Activated CD8-positive, alpha-beta T cell treated with anti-CD3 and anti-CD28 coated beads, Interleukin-2, amount 10 ng/mL, durations not matched to agents 7 days and 5 days (primary cell): Measurements from ENCODE around the gene LRMDA. TPM values are rescaled to one million over a fixed set of nuclear protein-coding genes. Genes with fewer than 3 reads are reported as not detected.

ENCODE experiments used
- ATAC-seq: fragments of 150-1000 bp; cut with Tn5 transposase; one replicate; pipeline ENCODE4 v1.10.0; 2021; ENCODE audit warnings: moderate library complexity
- CTCF ChIA-PET: fragments of 350-600 bp; sonication (Branson Sonifier 250); formaldehyde crosslinking; loops from one replicate; lab custom pipeline; 2021; ENCODE audit warnings: antibody characterized with exemption; lab: Charles Lee
- POLR2A ChIA-PET: fragments of 350-600 bp; sonication (Branson Sonifier 250); formaldehyde crosslinking; loops from one replicate; lab custom pipeline; 2021; ENCODE audit warnings: antibody characterized with exemption; lab: Charles Lee
- DNase-seq: peaks from one replicate; pipeline ENCODE4 v3.0.0-alpha.2; 2020
- H3K27ac Mint-ChIP-seq: one replicate; pipeline ENCODE4 v1.8.0; 2021; ENCODE audit warnings: mild to moderate bottlenecking, mixed read lengths
- H3K27me3 Mint-ChIP-seq: one replicate; pipeline ENCODE4 v1.8.0; 2021; ENCODE audit warnings: low read depth, mixed read lengths
- H3K36me3 Mint-ChIP-seq: one replicate; pipeline ENCODE4 v1.8.0; 2021; ENCODE audit warnings: low read depth, mixed read lengths
- H3K4me1 Mint-ChIP-seq: one replicate; pipeline ENCODE4 v1.8.0; 2021; ENCODE audit warnings: low read depth, mixed read lengths
- H3K4me3 Mint-ChIP-seq: one replicate; pipeline ENCODE4 v1.8.0; 2021; ENCODE audit warnings: mild to moderate bottlenecking, mixed read lengths
- H3K9me3 Mint-ChIP-seq: one replicate; pipeline ENCODE4 v1.8.0; 2022; ENCODE audit warnings: mixed read lengths; ENCODE audit not compliant: insufficient read depth
- total RNA-seq, 2 experiments: library from RNA; stranded (reverse); gene quantifications; one replicate each; pipeline ENCODE4 v1.2.3, GENCODE V29; 2021

LRMDA gene
- total RNA-seq, 2 experiments from 2014 or later: not detected

DNA sequence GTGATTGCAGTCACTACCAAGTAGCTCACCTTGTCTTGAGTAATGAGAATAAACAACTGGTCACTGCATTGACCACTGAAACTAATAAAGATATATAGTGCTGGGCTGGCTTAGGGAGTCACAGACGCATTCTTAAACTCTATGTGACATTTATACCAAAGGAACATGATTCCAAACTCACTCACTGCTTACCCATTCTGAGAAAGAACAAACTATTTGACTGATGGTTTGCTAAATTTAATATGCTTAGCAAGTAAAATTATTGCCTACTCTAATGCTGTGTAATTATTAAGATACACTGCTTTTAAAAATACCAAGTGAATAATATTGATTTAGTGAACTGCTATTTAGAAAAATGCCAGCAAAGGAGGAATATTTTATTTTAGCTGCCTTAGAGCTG, 191.1 kb downstream of the LRMDA start:
- Mint-ChIP-seq H3K27me3 (peaks cover 3% of the 10 kb centered on the region), H3K27ac (no peak overlapping the region), H3K4me3 (no peak overlapping the region), H3K9me3 (no peaks in the 10 kb centered on the region), H3K36me3 (no peaks in the 10 kb centered on the region), H3K4me1 (no peaks in the 10 kb centered on the region)
- CTCF ChIA-PET: no interaction called here
- ATAC-seq: no peak
- POLR2A ChIA-PET: no interaction called here
- no peak for DNase-seq

DNA sequence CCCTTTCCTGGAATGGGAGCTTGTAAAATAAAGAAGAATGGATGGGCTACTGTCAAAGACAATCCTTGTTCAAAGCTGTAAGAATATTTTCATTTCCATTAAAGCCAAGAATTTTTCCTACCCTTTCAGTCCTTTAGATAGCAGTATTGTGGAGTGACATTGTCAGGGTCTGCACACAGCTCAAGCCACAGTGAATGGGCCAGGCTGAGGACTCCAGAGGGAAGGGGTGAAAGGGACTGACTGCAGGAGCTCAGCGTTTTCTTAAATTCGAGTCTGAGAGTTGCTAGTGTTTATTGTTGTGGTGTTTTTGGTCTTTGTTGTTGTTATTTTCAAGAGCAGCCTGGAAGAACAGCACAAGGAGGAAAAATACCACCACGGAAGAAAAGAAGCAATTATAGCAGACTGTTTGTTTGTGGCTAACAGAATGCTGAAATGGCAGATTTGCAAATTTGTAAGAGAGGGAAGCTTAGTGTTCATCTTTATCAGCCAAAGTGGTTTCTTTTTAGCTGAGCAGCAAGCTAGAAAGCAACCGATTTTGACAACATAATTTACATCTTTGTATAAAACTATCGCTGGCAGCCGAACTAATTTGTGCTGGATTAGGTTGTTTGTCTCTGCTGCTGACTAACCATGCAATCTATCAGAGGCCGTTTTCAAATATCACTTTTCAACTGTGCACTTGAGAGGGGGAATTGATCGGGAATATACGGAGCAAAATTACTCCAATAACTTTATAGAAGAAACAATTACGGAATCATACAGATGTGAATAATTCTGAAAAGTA, 192.1 kb downstream of the LRMDA start:
- no peaks in the 10 kb centered on the region for H3K36me3 Mint-ChIP-seq
- no peak overlapping the region for H3K4me3 Mint-ChIP-seq
- no peaks in the 10 kb centered on the region for H3K4me1 Mint-ChIP-seq
- POLR2A ChIA-PET: no interaction called here
- no peaks in the 10 kb centered on the region for H3K9me3 Mint-ChIP-seq
- CTCF ChIA-PET: no interaction called here
- H3K27ac Mint-ChIP-seq: no peak overlapping the region
- peaks cover 3% of the 10 kb centered on the region for H3K27me3 Mint-ChIP-seq
- no peak for DNase-seq
- no peak for ATAC-seq

DNA sequence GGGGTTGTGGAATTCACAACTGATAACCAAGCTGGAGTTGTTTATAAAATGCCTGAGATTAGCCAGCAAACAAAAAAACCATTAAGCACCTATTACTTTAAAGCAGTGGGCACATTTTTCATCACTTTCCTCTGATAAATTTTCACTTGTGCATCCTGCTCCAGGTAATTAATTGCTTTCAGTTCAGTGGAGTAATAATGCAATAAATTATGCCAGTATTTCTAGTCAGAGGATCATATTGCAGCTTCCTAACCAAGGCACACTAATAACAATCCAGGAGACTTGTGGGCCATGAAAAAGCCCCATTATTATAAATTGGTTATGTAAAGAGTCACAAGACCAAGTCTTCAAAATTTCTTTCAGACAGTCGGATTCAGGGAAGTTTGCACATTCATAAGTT, 193.2 kb downstream of the LRMDA start:
- Mint-ChIP-seq H3K27ac (no peak overlapping the region), H3K9me3 (no peaks in the 10 kb centered on the region), H3K4me1 (no peaks in the 10 kb centered on the region), H3K27me3 (peaks cover 3% of the 10 kb centered on the region), H3K4me3 (no peak overlapping the region), H3K36me3 (no peaks in the 10 kb centered on the region)
- ChIA-PET POLR2A (no interaction called here), CTCF (no interaction called here)
- no peak for DNase-seq
- no peak for ATAC-seq

DNA sequence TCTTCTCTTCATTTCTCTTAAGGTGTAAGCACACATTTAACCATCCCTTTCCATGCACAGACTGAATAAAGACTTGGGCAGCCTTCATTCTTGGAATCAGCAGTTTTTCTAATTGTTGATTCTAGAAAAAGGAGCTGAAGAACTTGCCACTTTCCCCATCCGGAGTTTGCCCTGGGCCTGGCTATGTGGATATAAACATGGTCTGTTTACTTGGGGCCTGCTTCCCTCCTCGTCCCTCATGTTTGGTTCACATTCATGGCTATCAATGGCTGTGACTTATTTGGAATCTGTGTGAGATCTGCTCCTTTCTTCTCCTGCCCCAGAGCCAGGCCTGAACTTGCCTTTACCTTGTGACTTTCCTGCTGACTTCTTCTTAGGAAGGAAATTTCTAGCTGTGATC, 199.3 kb downstream of the LRMDA start:
- DNase-seq: no peak
- Mint-ChIP-seq H3K4me3 (no peak overlapping the region), H3K27ac (no peak overlapping the region), H3K9me3 (no peaks in the 10 kb centered on the region), H3K4me1 (no peaks in the 10 kb centered on the region), H3K36me3 (no peaks in the 10 kb centered on the region), H3K27me3 (peaks cover 5% of the 10 kb centered on the region)
- CTCF ChIA-PET: no interaction called here
- POLR2A ChIA-PET: no interaction called here
- ATAC-seq: no peak

DNA sequence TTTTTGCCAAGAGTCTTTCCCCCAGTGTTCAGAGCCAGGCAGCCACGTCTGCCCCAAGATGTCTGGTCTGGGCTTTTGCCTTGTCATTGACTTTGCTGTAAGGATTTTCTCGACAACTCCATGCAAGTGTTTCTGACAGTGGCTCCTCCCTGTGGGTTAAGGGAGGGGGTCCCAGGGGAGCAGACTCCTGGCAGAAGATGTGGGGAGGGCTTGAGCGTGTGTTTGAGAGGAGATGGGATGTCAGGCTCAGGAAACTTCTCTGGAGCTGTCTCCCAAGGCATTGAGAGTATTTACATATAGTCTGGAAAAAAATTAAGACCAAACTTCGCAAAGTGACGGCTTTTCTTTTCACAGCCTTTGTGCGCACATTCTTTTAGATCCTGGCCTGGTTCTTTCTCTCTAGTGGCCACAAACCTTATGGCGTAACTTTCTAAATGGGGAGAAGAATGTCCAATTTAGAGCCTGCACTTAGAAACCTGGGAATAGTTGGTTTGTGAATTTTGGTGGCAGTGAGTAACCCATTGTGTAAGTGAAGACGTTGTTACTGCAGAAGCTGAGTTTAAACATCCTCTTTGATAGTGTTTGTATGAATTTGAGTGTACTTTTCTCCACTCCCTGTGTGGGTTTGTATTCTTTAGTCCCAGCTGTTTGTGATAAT, 201.5 kb downstream of the LRMDA start:
- ChIA-PET POLR2A (no interaction called here), CTCF (no interaction called here)
- no peak overlapping the region for H3K4me3 Mint-ChIP-seq
- ATAC-seq (no peak), DNase-seq (no peak)
- no peak overlapping the region for H3K27ac Mint-ChIP-seq
- no peaks in the 10 kb centered on the region for H3K9me3 Mint-ChIP-seq
- no peaks in the 10 kb centered on the region for H3K4me1 Mint-ChIP-seq
- peaks cover 8% of the 10 kb centered on the region for H3K27me3 Mint-ChIP-seq
- H3K36me3 Mint-ChIP-seq: no peaks in the 10 kb centered on the region

DNA sequence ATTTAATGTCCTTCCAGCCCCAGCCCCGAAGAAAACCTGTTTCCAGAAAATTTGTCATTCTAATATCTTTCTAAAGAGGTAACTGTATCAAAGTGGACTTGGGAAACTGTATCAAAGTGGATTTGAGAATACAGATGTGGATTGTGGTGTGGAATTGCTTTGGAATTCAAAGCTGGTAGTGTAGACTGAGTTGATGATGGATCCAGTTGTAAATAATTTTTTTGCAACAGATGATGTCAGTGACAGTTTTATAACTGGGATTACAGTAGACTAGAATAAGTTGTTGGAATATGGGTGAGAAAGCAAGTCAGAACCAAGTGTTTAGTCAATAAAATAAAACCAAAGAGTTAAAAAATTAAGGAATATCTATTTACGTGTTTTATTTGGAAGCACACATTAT, 202.1 kb downstream of the LRMDA start:
- Mint-ChIP-seq H3K27me3 (peaks cover 8% of the 10 kb centered on the region), H3K27ac (no peak overlapping the region), H3K4me1 (no peaks in the 10 kb centered on the region), H3K9me3 (no peaks in the 10 kb centered on the region), H3K4me3 (no peak overlapping the region), H3K36me3 (no peaks in the 10 kb centered on the region)
- ATAC-seq (no peak), DNase-seq (no peak)
- ChIA-PET POLR2A (no interaction called here), CTCF (no interaction called here)

DNA sequence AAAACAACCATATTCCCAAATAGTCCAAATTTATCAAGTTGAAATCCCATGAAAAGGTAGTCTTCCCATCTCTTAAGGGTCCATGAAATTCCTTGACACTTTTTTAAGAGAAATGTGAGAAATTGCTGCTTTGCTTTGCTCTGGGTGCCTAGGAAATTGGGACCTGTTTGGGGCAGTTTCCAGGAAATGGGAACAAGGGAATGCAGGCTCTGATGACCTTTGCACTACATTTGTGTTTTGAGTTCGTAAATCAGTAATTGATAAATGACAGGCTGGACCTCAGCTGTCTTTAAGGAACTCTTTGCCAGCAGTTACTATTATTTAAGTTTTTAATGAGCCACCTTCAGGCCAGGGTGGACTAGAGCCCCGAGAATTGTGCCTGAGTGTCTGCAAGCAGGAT, 203.5 kb downstream of the LRMDA start:
- peaks cover 8% of the 10 kb centered on the region for H3K27me3 Mint-ChIP-seq
- no peak overlapping the region for H3K4me3 Mint-ChIP-seq
- no peak for ATAC-seq
- POLR2A ChIA-PET: no interaction called here
- CTCF ChIA-PET: no interaction called here
- H3K36me3 Mint-ChIP-seq: no peaks in the 10 kb centered on the region
- no peaks in the 10 kb centered on the region for H3K4me1 Mint-ChIP-seq
- DNase-seq: no peak
- no peak overlapping the region for H3K27ac Mint-ChIP-seq
- H3K9me3 Mint-ChIP-seq: no peaks in the 10 kb centered on the region

DNA sequence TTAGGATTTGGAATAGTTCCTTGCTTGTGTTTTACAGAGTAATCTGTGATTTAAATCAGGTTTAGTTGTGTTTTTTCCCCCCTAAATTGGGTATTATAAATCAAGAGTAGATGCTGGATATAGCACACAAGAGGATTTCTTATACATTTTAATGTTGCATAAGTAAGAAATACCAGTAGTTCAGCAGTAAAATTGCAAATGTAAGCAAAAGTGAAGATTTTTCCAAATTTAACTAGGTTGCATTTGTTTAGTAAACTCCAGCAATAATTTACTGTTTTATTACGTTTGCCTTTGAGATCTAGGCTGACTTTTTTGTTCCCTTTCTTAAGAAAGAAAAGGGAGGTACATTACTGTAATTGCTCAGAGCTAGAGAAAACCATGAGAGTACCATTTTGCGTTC, 207.3 kb downstream of the LRMDA start:
- CTCF ChIA-PET: no interaction called here
- Mint-ChIP-seq H3K4me3 (no peak overlapping the region), H3K9me3 (no peaks in the 10 kb centered on the region), H3K36me3 (no peaks in the 10 kb centered on the region), H3K27ac (no peak overlapping the region), H3K4me1 (no peaks in the 10 kb centered on the region), H3K27me3 (peaks cover 8% of the 10 kb centered on the region)
- DNase-seq (no peak), ATAC-seq (no peak)
- POLR2A ChIA-PET: no interaction called here

DNA sequence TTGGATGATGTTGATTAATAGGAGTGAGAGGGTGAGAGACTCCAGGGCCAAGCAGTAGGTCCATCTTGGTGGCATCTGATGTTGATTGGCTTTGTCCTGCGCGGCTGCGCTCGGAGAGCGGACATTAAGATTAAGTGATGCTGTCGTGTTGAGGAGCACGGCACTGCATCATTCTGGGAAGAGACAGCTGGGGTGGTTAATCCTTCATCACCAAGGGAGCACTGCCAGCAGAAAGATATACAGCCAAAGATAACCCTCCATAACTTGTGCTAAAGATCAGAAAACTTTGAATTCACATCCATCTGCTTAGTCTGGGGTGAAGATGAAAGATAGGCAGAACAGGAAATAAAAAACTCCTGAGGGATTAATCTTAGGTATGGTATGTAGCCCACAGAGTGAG, 208.3 kb downstream of the LRMDA start:
- DNase-seq: no peak
- Mint-ChIP-seq H3K36me3 (no peaks in the 10 kb centered on the region), H3K9me3 (no peaks in the 10 kb centered on the region), H3K4me3 (no peak overlapping the region), H3K27ac (no peak overlapping the region), H3K4me1 (no peaks in the 10 kb centered on the region), H3K27me3 (peaks cover 8% of the 10 kb centered on the region)
- ChIA-PET POLR2A (no interaction called here), CTCF (no interaction called here)
- ATAC-seq: no peak

DNA sequence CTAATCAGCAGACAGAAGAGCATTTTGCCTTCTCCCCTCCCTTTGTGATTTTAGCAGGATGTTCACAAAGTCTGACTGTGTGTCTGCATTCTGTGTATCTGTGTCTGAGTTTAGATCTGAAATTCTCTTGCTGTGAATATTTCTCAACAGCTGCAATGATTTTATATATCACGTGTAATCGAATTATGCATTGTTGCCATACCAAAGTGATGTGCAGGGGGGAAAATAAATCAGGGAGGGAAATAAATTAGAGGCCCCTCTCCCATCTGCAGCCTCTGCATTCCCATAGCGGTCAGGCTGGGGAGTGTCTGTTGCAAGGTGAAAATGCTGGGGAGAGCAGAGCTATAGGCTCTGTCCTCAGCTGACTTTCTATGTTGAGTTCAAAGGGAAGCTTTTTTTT, 209.0 kb downstream of the LRMDA start:
- H3K9me3 Mint-ChIP-seq: no peaks in the 10 kb centered on the region
- no peak overlapping the region for H3K27ac Mint-ChIP-seq
- no peak overlapping the region for H3K4me3 Mint-ChIP-seq
- H3K27me3 Mint-ChIP-seq: peaks cover 8% of the 10 kb centered on the region
- CTCF ChIA-PET: no interaction called here
- H3K36me3 Mint-ChIP-seq: no peaks in the 10 kb centered on the region
- POLR2A ChIA-PET: no interaction called here
- ATAC-seq (no peak), DNase-seq (no peak)
- H3K4me1 Mint-ChIP-seq: no peaks in the 10 kb centered on the region

DNA sequence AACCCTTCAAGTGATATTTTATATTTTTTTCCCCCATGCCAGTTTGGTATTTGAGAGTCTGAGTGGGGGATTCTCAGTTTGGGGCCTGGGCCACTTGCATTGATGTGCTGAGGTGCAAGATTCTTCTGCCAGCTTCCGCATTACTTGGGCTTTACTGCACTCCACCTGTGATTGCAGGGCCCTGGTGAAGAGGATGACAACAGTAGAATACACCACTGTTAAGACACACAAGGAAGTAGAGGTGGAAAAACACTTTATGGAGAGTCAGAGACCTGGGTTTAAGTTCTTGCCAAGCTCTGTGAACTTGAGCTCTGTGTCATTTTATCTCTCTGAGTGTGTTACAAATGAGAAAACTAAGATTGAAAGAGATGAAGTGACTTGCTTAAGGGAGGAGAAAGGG, 209.4 kb downstream of the LRMDA start:
- ATAC-seq: no peak
- Mint-ChIP-seq H3K4me3 (no peak overlapping the region), H3K9me3 (no peaks in the 10 kb centered on the region), H3K27me3 (peaks cover 8% of the 10 kb centered on the region), H3K27ac (no peak overlapping the region), H3K4me1 (no peaks in the 10 kb centered on the region), H3K36me3 (no peaks in the 10 kb centered on the region)
- ChIA-PET CTCF (no interaction called here), POLR2A (no interaction called here)
- DNase-seq: no peak

DNA sequence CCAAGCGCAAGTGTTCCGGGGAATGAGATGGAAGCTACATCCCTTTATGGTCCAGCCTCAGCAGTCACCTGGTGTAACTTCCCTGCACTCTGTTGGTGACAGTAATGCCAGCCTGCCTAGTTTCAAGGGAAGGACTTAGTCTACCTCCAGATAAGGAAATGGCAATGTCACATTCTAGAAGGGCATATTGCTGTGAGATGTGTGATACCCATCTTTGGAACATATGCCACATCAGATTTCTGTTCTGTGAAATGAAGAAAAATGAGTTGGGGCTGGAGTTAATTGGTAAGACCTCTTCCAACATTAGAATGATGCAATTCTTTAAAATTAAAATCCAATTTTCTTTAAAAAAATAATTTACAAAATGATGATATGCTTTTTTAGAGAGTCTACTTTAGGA, 212.0 kb downstream of the LRMDA start:
- DNase-seq (no peak), ATAC-seq (no peak)
- no peaks in the 10 kb centered on the region for H3K9me3 Mint-ChIP-seq
- CTCF ChIA-PET: no interaction called here
- no peaks in the 10 kb centered on the region for H3K36me3 Mint-ChIP-seq
- no peaks in the 10 kb centered on the region for H3K4me1 Mint-ChIP-seq
- H3K27me3 Mint-ChIP-seq: peaks cover 2% of the 10 kb centered on the region
- POLR2A ChIA-PET: no interaction called here
- H3K4me3 Mint-ChIP-seq: no peak overlapping the region
- H3K27ac Mint-ChIP-seq: no peak overlapping the region
